OCI-LY7 (cell line): Measurements from ENCODE around the gene NBPF20.
"Not testable (repeated sequence)": the region's sequence is repeated elsewhere in the genome, so short reads cannot be mapped to it uniquely, and the experiment has no call there.

Experiments used
- EZH2phosphoT487 ChIP-seq: fragments of 200-600 bp; sonication (generic); IDR thresholded peaks from 2 replicates; pipeline ENCODE4 v1.6.1; 2018; ENCODE audit warnings: low read depth, borderline replicate concordance, mild to moderate bottlenecking, mixed run types, antibody characterized with exemption, low read length, moderate library complexity, mixed read lengths
- TF ChIP-seq, protein P1 (sequence below): fragments of 200-600 bp; sonication (generic); conservative IDR thresholded peaks from 2 replicates; pipeline ENCODE4 v1.5.1; 2014; ENCODE audit warnings: mild to moderate bottlenecking, antibody characterized with exemption, low read length, moderate library complexity, mixed read lengths

GRCh38 chr1:145400701-145401100 is 24.7 kb downstream of the NBPF20 start:
- TF ChIP-seq, protein P1, sequence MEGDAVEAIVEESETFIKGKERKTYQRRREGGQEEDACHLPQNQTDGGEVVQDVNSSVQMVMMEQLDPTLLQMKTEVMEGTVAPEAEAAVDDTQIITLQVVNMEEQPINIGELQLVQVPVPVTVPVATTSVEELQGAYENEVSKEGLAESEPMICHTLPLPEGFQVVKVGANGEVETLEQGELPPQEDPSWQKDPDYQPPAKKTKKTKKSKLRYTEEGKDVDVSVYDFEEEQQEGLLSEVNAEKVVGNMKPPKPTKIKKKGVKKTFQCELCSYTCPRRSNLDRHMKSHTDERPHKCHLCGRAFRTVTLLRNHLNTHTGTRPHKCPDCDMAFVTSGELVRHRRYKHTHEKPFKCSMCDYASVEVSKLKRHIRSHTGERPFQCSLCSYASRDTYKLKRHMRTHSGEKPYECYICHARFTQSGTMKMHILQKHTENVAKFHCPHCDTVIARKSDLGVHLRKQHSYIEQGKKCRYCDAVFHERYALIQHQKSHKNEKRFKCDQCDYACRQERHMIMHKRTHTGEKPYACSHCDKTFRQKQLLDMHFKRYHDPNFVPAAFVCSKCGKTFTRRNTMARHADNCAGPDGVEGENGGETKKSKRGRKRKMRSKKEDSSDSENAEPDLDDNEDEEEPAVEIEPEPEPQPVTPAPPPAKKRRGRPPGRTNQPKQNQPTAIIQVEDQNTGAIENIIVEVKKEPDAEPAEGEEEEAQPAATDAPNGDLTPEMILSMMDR, result not testable (repeated sequence)
- not testable (repeated sequence) for TF ChIP-seq EZH2phosphoT487
